ENCODE results near the gene SEPTIN5.

GRCh38 chr22:19757985-19758895 is 43.9 kb downstream of the SEPTIN5 start:
- TF ChIP-seq, protein P1, sequence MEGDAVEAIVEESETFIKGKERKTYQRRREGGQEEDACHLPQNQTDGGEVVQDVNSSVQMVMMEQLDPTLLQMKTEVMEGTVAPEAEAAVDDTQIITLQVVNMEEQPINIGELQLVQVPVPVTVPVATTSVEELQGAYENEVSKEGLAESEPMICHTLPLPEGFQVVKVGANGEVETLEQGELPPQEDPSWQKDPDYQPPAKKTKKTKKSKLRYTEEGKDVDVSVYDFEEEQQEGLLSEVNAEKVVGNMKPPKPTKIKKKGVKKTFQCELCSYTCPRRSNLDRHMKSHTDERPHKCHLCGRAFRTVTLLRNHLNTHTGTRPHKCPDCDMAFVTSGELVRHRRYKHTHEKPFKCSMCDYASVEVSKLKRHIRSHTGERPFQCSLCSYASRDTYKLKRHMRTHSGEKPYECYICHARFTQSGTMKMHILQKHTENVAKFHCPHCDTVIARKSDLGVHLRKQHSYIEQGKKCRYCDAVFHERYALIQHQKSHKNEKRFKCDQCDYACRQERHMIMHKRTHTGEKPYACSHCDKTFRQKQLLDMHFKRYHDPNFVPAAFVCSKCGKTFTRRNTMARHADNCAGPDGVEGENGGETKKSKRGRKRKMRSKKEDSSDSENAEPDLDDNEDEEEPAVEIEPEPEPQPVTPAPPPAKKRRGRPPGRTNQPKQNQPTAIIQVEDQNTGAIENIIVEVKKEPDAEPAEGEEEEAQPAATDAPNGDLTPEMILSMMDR (conservative IDR thresholded peaks at IDR 0.05; ENCODE audit: low read depth, low read length): no peak
- TF ChIP-seq EZH2 (IDR thresholded peaks at IDR 0.05; ENCODE audit: borderline replicate concordance, low read depth, low read length, poor library complexity, severe bottlenecking): no peak

All from A673 (cell line).